GM21528 (cell line): ENCODE measurements around the gene SLC17A1.

Experiments used
- ATAC-seq: cut with Tn5 transposase; IDR thresholded peaks from one replicate; pipeline ENCODE4 v1.9.1; 2021; ENCODE audit warnings: mild to moderate bottlenecking, moderate library complexity; ENCODE audit not compliant: unreplicated experiment, low FRiP score

SLC17A1 gene

GRCh38 chr6:25831532-25832306 is at the start of gene SLC17A1:
Gene SLC17A1, minus strand, starts transcription at chr6:25832052. Its CDS starts 1,495 bp downstream, at chr6:25830557.
- ATAC-seq, result no peak

GRCh38 chr6:25880601-25881000 is 48.7 kb upstream of the SLC17A1 start:
- no peak for ATAC-seq

GRCh38 chr6:25878721-25879322 is 47.0 kb upstream of the SLC17A1 start:
- no peak for ATAC-seq

- ATAC-seq, result no peak
Measured at GRCh38 chr6:25875926-25876602, 44.2 kb upstream of the SLC17A1 start.

- no peak for ATAC-seq
Measured at GRCh38 chr6:25875563-25875905, 43.7 kb upstream of the SLC17A1 start.

GRCh38 chr6:25874822-25875562 is 43.1 kb upstream of the SLC17A1 start:
- no peak for ATAC-seq

- no peak for ATAC-seq
Measured at GRCh38 chr6:25874118-25874517, 42.3 kb upstream of the SLC17A1 start, which contains the start of gene SLC17A3. Gene SLC17A3, minus strand, starts transcription at chr6:25874243. Its CDS starts 5,856 bp downstream, at chr6:25868387.

- no peak for ATAC-seq
Measured at GRCh38 chr6:25872814-25873213, 41.0 kb upstream of the SLC17A1 start.

GRCh38 chr6:25869840-25870239 is 38.0 kb upstream of the SLC17A1 start:
- ATAC-seq, result no peak

- no peak for ATAC-seq
Measured at GRCh38 chr6:25868436-25869183, 36.8 kb upstream of the SLC17A1 start.

GRCh38 chr6:25866011-25866410 is 34.2 kb upstream of the SLC17A1 start:
- ATAC-seq, result no peak

GRCh38 chr6:25863360-25863759 is 31.5 kb upstream of the SLC17A1 start:
- no peak for ATAC-seq

GRCh38 chr6:25862199-25862598 is 30.3 kb upstream of the SLC17A1 start:
- no peak for ATAC-seq

GRCh38 chr6:25852756-25853155 is 20.9 kb upstream of the SLC17A1 start:
- ATAC-seq, result no peak

- ATAC-seq, result no peak
Measured at GRCh38 chr6:25851961-25852360, 20.1 kb upstream of the SLC17A1 start.

- ATAC-seq, result no peak
Measured at GRCh38 chr6:25844518-25844917, 12.7 kb upstream of the SLC17A1 start.

GRCh38 chr6:25842526-25842925 is 10.7 kb upstream of the SLC17A1 start:
- ATAC-seq, result no peak

- ATAC-seq, result no peak
Measured at GRCh38 chr6:25835442-25836283, 3.8 kb upstream of the SLC17A1 start.

GRCh38 chr6:25834950-25835349 is 3.1 kb upstream of the SLC17A1 start:
- ATAC-seq, result no peak
